Ishikawa (cell line): ENCODE measurements around the gene TBCD.

ENCODE experiments used
- CREB1 ChIP-seq: IDR thresholded peaks from 2 replicates; pipeline ENCODE4 v1.6.1; 2012; ENCODE audit warnings: low read depth
- EGR1 ChIP-seq: IDR thresholded peaks from 2 replicates; pipeline ENCODE4 v1.6.1; 2012
- EP300 ChIP-seq: IDR thresholded peaks from 2 replicates; pipeline ENCODE4 v1.6.1; 2012; ENCODE audit warnings: borderline replicate concordance
- FOXM1 ChIP-seq: IDR thresholded peaks from 2 replicates; pipeline ENCODE4 v1.6.1; 2012; ENCODE audit warnings: low read depth, borderline replicate concordance
- MAX ChIP-seq: IDR thresholded peaks from 2 replicates; pipeline ENCODE4 v1.6.1; 2012
- RAD21 ChIP-seq: IDR thresholded peaks from 2 replicates; pipeline ENCODE4 v1.6.1; 2012; ENCODE audit warnings: low read depth
- REST ChIP-seq: IDR thresholded peaks from 2 replicates; pipeline ENCODE4 v1.6.1; 2012; ENCODE audit warnings: low read depth, mild to moderate bottlenecking
- TAF1 ChIP-seq: IDR thresholded peaks from 2 replicates; pipeline ENCODE4 v1.6.1; 2012; ENCODE audit warnings: low read depth, mild to moderate bottlenecking
- TCF12 ChIP-seq: IDR thresholded peaks from 2 replicates; pipeline ENCODE4 v1.6.1; 2012; ENCODE audit warnings: low read depth
- TEAD4 ChIP-seq: IDR thresholded peaks from 2 replicates; pipeline ENCODE4 v1.6.1; 2012
- USF1 ChIP-seq: IDR thresholded peaks from 2 replicates; pipeline ENCODE4 v1.6.1; 2012
- YY1 ChIP-seq: IDR thresholded peaks from 2 replicates; pipeline ENCODE4 v1.6.1; 2012; ENCODE audit warnings: low read depth
- ZBTB7A ChIP-seq: IDR thresholded peaks from 2 replicates; pipeline ENCODE4 v1.6.1; 2012; ENCODE audit warnings: low read depth

- TF ChIP-seq EP300 (no peak), RAD21 (no peak), TAF1 (no peak), TCF12 (no peak), REST (no peak), USF1 (peak; percentile 34; the same call in 1 of the 2 replicates), ZBTB7A (no peak), YY1 (no peak), EGR1 (no peak), CREB1 (no peak), MAX (no peak), FOXM1 (no peak), TEAD4 (no peak)
These were observed 157.5 kb downstream of the TBCD start for GRCh38 chr17:82909322-82909904.
